ENCODE results near the gene TCFL5. TPM values are rescaled to one million over a fixed set of nuclear protein-coding genes. Genes with fewer than 3 reads are reported as not detected.
A peak's percentile ranks its signal among the peaks of the same experiment; 100 is the strongest.

The TCFL5 gene
- total and polyA plus RNA-seq, 12 donors = 3.5 to 12.0 (median 5.5) TPM

- peak within 1 kb of the TSS in 1 of 4 donors; percentile 42 for H3K4me3 ChIP-seq
- peaks cover 23% of the 10 kb centered on the region for H3K27me3 ChIP-seq
- peaks cover 0 to 25% of the 10 kb centered on the region in 2 donors for H3K4me1 ChIP-seq (replicated peaks in 1 of 2)
- no peaks in the 10 kb centered on the region for H3K9me3 ChIP-seq (replicated peaks in 1 of 3)
- H3K27ac ChIP-seq = peak within 1 kb of the TSS in 1 of 5 donors; percentile 41
- WGBS, 4 donors = 9 to 42% (median 10%) methylated on average over 3 to 108 of the region's 108 CpGs; no CpG with 5 or more reads in 1 of the 4 donors
- no peak for DNase-seq
- TF ChIP-seq CTCF (IDR thresholded peaks at IDR 0.05) (no peak), POLR2A (IDR thresholded peaks at IDR 0.05) (no peak)
- peaks cover 0 to 14% of the 10 kb centered on the region in 2 donors for H3K36me3 ChIP-seq (replicated peaks in 1 of 2)
- intact Hi-C loops (cut with DNase I) = no loop called here
Measured at GRCh38 chr20:62816884-62817873, 44.4 kb downstream of the TCFL5 start, which contains the start of gene COL9A3. TSS of gene COL9A3 (plus strand) at chr20:62817050. CDS start at chr20:62817065, 15 bp downstream.

- WGBS, 4 donors = 3 to 33% (median 8%) methylated on average over 2 to 57 of the region's 57 CpGs
- Histone ChIP-seq H3K27me3 (peaks cover 23% of the 10 kb centered on the region), H3K9me3 (replicated peaks in 1 of 3) (no peaks in the 10 kb centered on the region), H3K36me3 (replicated peaks in 1 of 2) (peaks cover 0 to 23% of the 10 kb centered on the region in 2 donors), H3K4me3 (peak overlapping the region in 1 of 4 donors; percentile 42), H3K27ac (no peak overlapping the region), H3K4me1 (replicated peaks in 1 of 2) (peaks cover 0 to 25% of the 10 kb centered on the region in 2 donors)
- intact Hi-C loops (cut with DNase I) = no loop called here
- DNase-seq = no peak
- no peak for TF ChIP-seq POLR2A (IDR thresholded peaks at IDR 0.05)
- no peak for TF ChIP-seq CTCF (IDR thresholded peaks at IDR 0.05)
Measured at GRCh38 chr20:62816031-62816883, 45.4 kb downstream of the TCFL5 start.

GRCh38 chr20:62815066-62815991 is 46.3 kb downstream of the TCFL5 start:
- Histone ChIP-seq H3K27ac (no peak overlapping the region), H3K4me1 (replicated peaks in 1 of 2) (peaks cover 0 to 25% of the 10 kb centered on the region in 2 donors), H3K27me3 (peaks cover 23% of the 10 kb centered on the region), H3K4me3 (no peak overlapping the region), H3K9me3 (replicated peaks in 1 of 3) (no peaks in the 10 kb centered on the region), H3K36me3 (replicated peaks in 1 of 2) (peaks cover 0 to 32% of the 10 kb centered on the region in 2 donors)
- 28 to 37% (median 33%) methylated on average over 19 to 24 of the region's 24 CpGs for WGBS, 4 donors
- no peak for TF ChIP-seq CTCF (IDR thresholded peaks at IDR 0.05)
- TF ChIP-seq POLR2A (IDR thresholded peaks at IDR 0.05) = no peak
- intact Hi-C loops (cut with DNase I) = no loop called here
- DNase-seq = no peak

Measured in adrenal gland (tissue), 12 donors.